ENCODE data around the gene AGAP3. TPM values are rescaled to one million over a fixed set of nuclear protein-coding genes. Genes with fewer than 3 reads are reported as not detected.

AGAP3 gene
- total RNA-seq, 1 donor from 2014 or later, result 114 TPM

- Mint-ChIP-seq H3K9me3 (ENCODE audit: low read depth) (no peaks in the 10 kb centered on the region), H3K36me3 (ENCODE audit: insufficient read depth) (no peaks in the 10 kb centered on the region)
- no peak for DNase-seq (ENCODE audit: low spot score, unreplicated experiment)
These were observed 2.0 kb downstream of the AGAP3 start for GRCh38 chr7:151088019-151088855.

GRCh38 chr7:151088856-151089699 lies 2.8 kb downstream of the AGAP3 start:
- Mint-ChIP-seq H3K4me1 (ENCODE audit: low read depth) (peaks cover 26% of the 10 kb centered on the region), H3K27ac (peak overlapping the region; percentile 97), H3K27me3 (no peaks in the 10 kb centered on the region), H3K9me3 (ENCODE audit: low read depth) (no peaks in the 10 kb centered on the region), H3K36me3 (ENCODE audit: insufficient read depth) (no peaks in the 10 kb centered on the region), H3K4me3 (ENCODE audit: low read depth) (peak overlapping the region; percentile 71)
- no peak for DNase-seq (ENCODE audit: low spot score, unreplicated experiment)
- no peak for TF ChIP-seq CTCF (IDR thresholded peaks at IDR 0.05; ENCODE audit: unreplicated experiment)

More at GRCh38 chr7:151088019-151088855, 2.0 kb downstream of the AGAP3 start:
- H3K27ac Mint-ChIP-seq, result peak overlapping the region; percentile 87
- no peak for TF ChIP-seq CTCF (IDR thresholded peaks at IDR 0.05; ENCODE audit: unreplicated experiment)
- peaks cover 26% of the 10 kb centered on the region for H3K4me1 Mint-ChIP-seq (ENCODE audit: low read depth)
- peak overlapping the region; percentile 84 for H3K4me3 Mint-ChIP-seq (ENCODE audit: low read depth)
- no peaks in the 10 kb centered on the region for H3K27me3 Mint-ChIP-seq

GRCh38 chr7:151089893-151090730 lies 3.8 kb downstream of the AGAP3 start:
- Mint-ChIP-seq H3K9me3 (ENCODE audit: low read depth) (no peaks in the 10 kb centered on the region), H3K4me1 (ENCODE audit: low read depth) (peaks cover 26% of the 10 kb centered on the region), H3K27ac (peak overlapping the region; percentile 97), H3K4me3 (ENCODE audit: low read depth) (no peak overlapping the region), H3K36me3 (ENCODE audit: insufficient read depth) (no peaks in the 10 kb centered on the region), H3K27me3 (no peaks in the 10 kb centered on the region)
- TF ChIP-seq CTCF (IDR thresholded peaks at IDR 0.05; ENCODE audit: unreplicated experiment), result no peak
- no peak for DNase-seq (ENCODE audit: low spot score, unreplicated experiment)

- no peak overlapping the region for H3K4me3 Mint-ChIP-seq (ENCODE audit: low read depth)
- H3K36me3 Mint-ChIP-seq (ENCODE audit: insufficient read depth), result no peaks in the 10 kb centered on the region
- H3K27ac Mint-ChIP-seq, result peak overlapping the region; percentile 31
- no peak for DNase-seq (ENCODE audit: low spot score, unreplicated experiment)
- TF ChIP-seq CTCF (IDR thresholded peaks at IDR 0.05; ENCODE audit: unreplicated experiment), result no peak
- H3K9me3 Mint-ChIP-seq (ENCODE audit: low read depth), result no peaks in the 10 kb centered on the region
- peaks cover 18% of the 10 kb centered on the region for H3K4me1 Mint-ChIP-seq (ENCODE audit: low read depth)
- no peaks in the 10 kb centered on the region for H3K27me3 Mint-ChIP-seq
These were observed 4.7 kb downstream of the AGAP3 start for GRCh38 chr7:151091003-151091402.
